Measurements from ENCODE around the gene IDH1. TPM values are rescaled to one million over a fixed set of nuclear protein-coding genes. Genes with fewer than 3 reads are reported as not detected.

IDH1 gene
- total and polyA plus RNA-seq, 10 of the 15 experiments (the other 5 are each of a cell fraction or from before 2014, with no cell fraction given): 39.0 to 114 (median 55.0) TPM

DNA sequence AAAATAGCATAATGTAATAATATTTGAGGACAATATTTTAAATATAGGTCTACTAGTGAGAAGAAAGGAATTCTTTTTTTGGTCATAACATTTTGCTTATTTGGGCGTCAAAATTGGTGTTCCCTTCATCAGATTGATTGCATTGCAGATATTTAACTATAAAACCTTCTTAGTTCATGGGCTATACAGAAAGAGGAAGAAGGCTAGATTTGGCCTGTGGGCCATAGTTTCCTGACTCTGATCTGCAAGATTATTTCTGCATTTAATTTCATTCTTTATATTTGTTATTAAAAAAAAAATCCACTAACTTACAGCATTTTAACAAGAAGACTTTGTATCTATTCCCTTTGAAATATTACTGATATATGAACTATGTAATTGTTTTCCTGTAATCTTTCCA, 43.1 kb upstream of the IDH1 start:
- H3K79me2 ChIP-seq (ENCODE audit: control insufficient read depth, insufficient read depth, low read length): peaks cover 4% of the 10 kb centered on the region; the same call in 1 of the 2 replicates
- H3K9ac ChIP-seq (ENCODE audit: control insufficient read depth, insufficient read depth, low read length): no peak overlapping the region
- H3K4me1 ChIP-seq (ENCODE audit: control insufficient read depth, insufficient read depth, low read length): peaks cover 15% of the 10 kb centered on the region; the same call in 1 of the 2 replicates
- H2AFZ ChIP-seq (ENCODE audit: control insufficient read depth, low read depth, low read length): no peak overlapping the region
- intact Hi-C loops (cut with micrococcal nuclease; ENCODE audit: unreplicated experiment) (no loop called here), in situ Hi-C loops (cut with MboI) (no loop called here)
- POLR2A ChIA-PET: no interaction called here
- no peaks in the 10 kb centered on the region for H3K27me3 ChIP-seq (replicated peaks in 1 of 2; ENCODE audit: control insufficient read depth in 2 of 2, insufficient read depth in 2 of 2, low read length in 1 of 2)
- no TSS peak for BruUV-seq (replicated peaks)
- H3K36me3 ChIP-seq (ENCODE audit: control insufficient read depth in 2 of 2, insufficient read depth in 2 of 2, low read length in 1 of 2): peaks cover 1 to 23% of the 10 kb centered on the region in 2 experiments; a peak in 2 of 4 replicates
- WGBS (ENCODE audit: insufficient coverage, insufficient replicate concordance, low lambda C conversion rate, missing lambda C conversion rate): 46% methylated on average over 1 of the region's 1 CpG
- ATAC-seq (no peak), FAIRE-seq (no peak), DNase-seq (ENCODE audit: low read depth, low spot score) (no peak)
- no peaks in the 10 kb centered on the region for H3K9me3 ChIP-seq (replicated peaks; ENCODE audit: control insufficient read depth, insufficient read depth, low read length)
- RAD21 ChIA-PET (ENCODE audit: unreplicated experiment): interaction anchor here (0.5 to 0.6 kb wide), 2 partner anchors 29 to 91 kb away, joined by 3 to 4 read pairs; no protein-coding TSS in a partner anchor
- no peak overlapping the region for H3K4me2 ChIP-seq (ENCODE audit: control insufficient read depth, insufficient read depth)
- no peak overlapping the region for H3K4me3 ChIP-seq
- no peaks in the 10 kb centered on the region for H4K20me1 ChIP-seq (ENCODE audit: control insufficient read depth, insufficient read depth)
- SMC1A ChIA-PET (ENCODE audit: uncharacterized antibody, unreplicated experiment): no interaction called here
- CTCF ChIA-PET: no interaction called here
- TF ChIP-seq WRNIP1 (IDR thresholded peaks at IDR 0.05; ENCODE audit: borderline replicate concordance, low read depth, low read length): no peak
- no peak for TF ChIP-seq TCF3 (IDR thresholded peaks at IDR 0.05; ENCODE audit: borderline replicate concordance, insufficient read depth, low read depth, low read length)
- TF ChIP-seq EED (IDR thresholded peaks at IDR 0.05; ENCODE audit: low read depth): no peak
- TF ChIP-seq NFYA (IDR thresholded peaks at IDR 0.05; ENCODE audit: borderline replicate concordance, low read depth, low read length): no peak
- TF ChIP-seq ZNF384 (IDR thresholded peaks at IDR 0.05; ENCODE audit: borderline replicate concordance, low read depth, low read length): no peak
- no peak for TF ChIP-seq KLF5 (IDR thresholded peaks at IDR 0.05; ENCODE audit: partially characterized antibody)
- TF ChIP-seq, protein P1, sequence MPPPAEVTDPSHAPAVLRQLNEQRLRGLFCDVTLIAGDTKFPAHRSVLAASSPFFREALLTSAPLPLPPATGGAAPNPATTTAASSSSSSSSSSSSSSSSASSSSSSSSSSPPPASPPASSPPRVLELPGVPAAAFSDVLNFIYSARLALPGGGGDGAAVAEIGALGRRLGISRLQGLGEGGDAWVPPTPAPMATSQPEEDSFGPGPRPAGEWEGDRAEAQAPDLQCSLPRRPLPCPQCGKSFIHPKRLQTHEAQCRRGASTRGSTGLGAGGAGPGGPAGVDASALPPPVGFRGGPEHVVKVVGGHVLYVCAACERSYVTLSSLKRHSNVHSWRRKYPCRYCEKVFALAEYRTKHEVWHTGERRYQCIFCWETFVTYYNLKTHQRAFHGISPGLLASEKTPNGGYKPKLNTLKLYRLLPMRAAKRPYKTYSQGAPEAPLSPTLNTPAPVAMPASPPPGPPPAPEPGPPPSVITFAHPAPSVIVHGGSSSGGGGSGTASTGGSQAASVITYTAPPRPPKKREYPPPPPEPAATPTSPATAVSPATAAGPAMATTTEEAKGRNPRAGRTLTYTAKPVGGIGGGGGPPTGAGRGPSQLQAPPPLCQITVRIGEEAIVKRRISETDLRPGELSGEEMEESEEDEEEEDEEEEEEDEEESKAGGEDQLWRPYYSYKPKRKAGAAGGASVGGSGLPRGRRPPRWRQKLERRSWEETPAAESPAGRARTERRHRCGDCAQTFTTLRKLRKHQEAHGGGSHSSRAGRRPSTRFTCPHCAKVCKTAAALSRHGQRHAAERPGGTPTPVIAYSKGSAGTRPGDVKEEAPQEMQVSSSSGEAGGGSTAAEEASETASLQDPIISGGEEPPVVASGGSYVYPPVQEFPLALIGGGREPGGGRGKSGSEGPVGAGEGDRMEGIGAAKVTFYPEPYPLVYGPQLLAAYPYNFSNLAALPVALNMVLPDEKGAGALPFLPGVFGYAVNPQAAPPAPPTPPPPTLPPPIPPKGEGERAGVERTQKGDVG (CRISPR knock-in tag; IDR thresholded peaks at IDR 0.05): no peak
- TF ChIP-seq ZNF622 (IDR thresholded peaks at IDR 0.05): no peak
- TF ChIP-seq DPF2 (IDR thresholded peaks at IDR 0.05): no peak
- no peak for TF ChIP-seq RELB (IDR thresholded peaks at IDR 0.05; ENCODE audit: low read depth)
- TF ChIP-seq CREB1 (IDR thresholded peaks at IDR 0.05; ENCODE audit: low read depth): no peak
- no peak for TF ChIP-seq SMARCA5 (IDR thresholded peaks at IDR 0.05)
- TF ChIP-seq SUPT20H (IDR thresholded peaks at IDR 0.05; ENCODE audit: borderline replicate concordance, control insufficient read depth, low read depth, low read length): no peak
- TF ChIP-seq IKZF1 (conservative IDR thresholded peaks at IDR 0.05): no peak
- H3K27ac ChIP-seq (ENCODE audit: control insufficient read depth, insufficient read depth): no peak overlapping the region
